ENCODE results near the gene CTAG2.

GRCh38 chrX:154696676-154697045 lies 43.3 kb upstream of the CTAG2 start:
- TF ChIP-seq CTCF (conservative IDR thresholded peaks at IDR 0.05; ENCODE audit: low read length) (no peak), EZH2phosphoT487 (IDR thresholded peaks at IDR 0.05; ENCODE audit: borderline replicate concordance, low read depth, low read length) (no peak)
